ENCODE results near the gene PHC1. TPM values are rescaled to one million over a fixed set of nuclear protein-coding genes. Genes with fewer than 3 reads are reported as not detected.

PHC1 gene
- total and polyA plus RNA-seq, 7 donors: 2.1 to 46.8 (median 31.0) TPM

GRCh38 chr12:8946733-8947132, 32.4 kb downstream of the PHC1 start:
- no peak overlapping the region for H3K4me3 ChIP-seq
- no peak for TF ChIP-seq POLR2AphosphoS5 (IDR thresholded peaks at IDR 0.05)
- TF ChIP-seq POLR2A (IDR thresholded peaks at IDR 0.05): no peak
- no peak for TF ChIP-seq EP300 (IDR thresholded peaks at IDR 0.05)
- TF ChIP-seq, protein P1, sequence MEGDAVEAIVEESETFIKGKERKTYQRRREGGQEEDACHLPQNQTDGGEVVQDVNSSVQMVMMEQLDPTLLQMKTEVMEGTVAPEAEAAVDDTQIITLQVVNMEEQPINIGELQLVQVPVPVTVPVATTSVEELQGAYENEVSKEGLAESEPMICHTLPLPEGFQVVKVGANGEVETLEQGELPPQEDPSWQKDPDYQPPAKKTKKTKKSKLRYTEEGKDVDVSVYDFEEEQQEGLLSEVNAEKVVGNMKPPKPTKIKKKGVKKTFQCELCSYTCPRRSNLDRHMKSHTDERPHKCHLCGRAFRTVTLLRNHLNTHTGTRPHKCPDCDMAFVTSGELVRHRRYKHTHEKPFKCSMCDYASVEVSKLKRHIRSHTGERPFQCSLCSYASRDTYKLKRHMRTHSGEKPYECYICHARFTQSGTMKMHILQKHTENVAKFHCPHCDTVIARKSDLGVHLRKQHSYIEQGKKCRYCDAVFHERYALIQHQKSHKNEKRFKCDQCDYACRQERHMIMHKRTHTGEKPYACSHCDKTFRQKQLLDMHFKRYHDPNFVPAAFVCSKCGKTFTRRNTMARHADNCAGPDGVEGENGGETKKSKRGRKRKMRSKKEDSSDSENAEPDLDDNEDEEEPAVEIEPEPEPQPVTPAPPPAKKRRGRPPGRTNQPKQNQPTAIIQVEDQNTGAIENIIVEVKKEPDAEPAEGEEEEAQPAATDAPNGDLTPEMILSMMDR (IDR thresholded peaks at IDR 0.05): no peak
- peaks cover 0 to 31% (median 21%) of the 10 kb centered on the region in 4 donors for H3K4me1 ChIP-seq
- DNase-seq: no peak
- H3K27ac ChIP-seq: no peak overlapping the region
- intact Hi-C loops (cut with DNase I): no loop called here
- no peaks in the 10 kb centered on the region for H3K27me3 ChIP-seq
- no peaks in the 10 kb centered on the region for H3K9me3 ChIP-seq
- peaks cover 11 to 50% (median 25%) of the 10 kb centered on the region in 4 donors for H3K36me3 ChIP-seq
- WGBS, 2 donors: 77 to 81% methylated on average over 1 of the region's 1 CpG

DNA sequence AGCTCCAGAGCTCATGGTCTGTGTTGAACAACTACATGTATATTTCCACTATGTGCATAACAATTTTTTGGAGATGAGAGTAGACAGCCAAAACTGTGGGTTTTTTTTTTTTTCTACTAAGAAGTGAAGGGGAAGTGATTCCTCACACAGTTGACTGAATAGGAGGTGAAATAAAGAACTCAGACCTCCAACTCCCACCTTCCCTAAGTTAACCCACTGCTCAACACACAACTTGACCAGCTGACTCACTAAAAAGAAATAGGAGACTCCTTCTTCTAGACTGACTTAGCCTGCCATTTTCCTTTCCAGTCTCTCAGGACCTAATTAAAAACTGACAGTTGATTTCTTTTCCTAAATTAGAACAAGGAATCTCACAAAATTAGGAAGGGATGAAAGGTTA, 33.4 kb downstream of the PHC1 start:
- intact Hi-C loops (cut with DNase I): no loop called here
- peaks cover 11 to 40% (median 17%) of the 10 kb centered on the region in 4 donors for H3K36me3 ChIP-seq
- DNase-seq: no peak
- no peaks in the 10 kb centered on the region for H3K9me3 ChIP-seq
- no peak overlapping the region for H3K27ac ChIP-seq
- no peak overlapping the region for H3K4me3 ChIP-seq
- peaks cover 0 to 31% (median 21%) of the 10 kb centered on the region in 4 donors for H3K4me1 ChIP-seq
- TF ChIP-seq, protein P1 (IDR thresholded peaks at IDR 0.05): no peak
- H3K27me3 ChIP-seq: no peaks in the 10 kb centered on the region

- no peaks in the 10 kb centered on the region for H3K9me3 ChIP-seq
- intact Hi-C loops (cut with DNase I): no loop called here
- TF ChIP-seq EP300 (IDR thresholded peaks at IDR 0.05) (no peak), POLR2AphosphoS5 (IDR thresholded peaks at IDR 0.05) (no peak), POLR2A (IDR thresholded peaks at IDR 0.05) (no peak)
- TF ChIP-seq, protein P1 (IDR thresholded peaks at IDR 0.05): no peak
- H3K27ac ChIP-seq: peak overlapping the region; percentile 94 to 99 (median 96)
- peak overlapping the region; percentile 67 to 90 (median 82) for H3K4me3 ChIP-seq
- peaks cover 0 to 31% (median 21%) of the 10 kb centered on the region in 4 donors for H3K4me1 ChIP-seq
- DNase-seq: no peak
- H3K36me3 ChIP-seq: peaks cover under 1 to 29% (median 8%) of the 10 kb centered on the region in 4 donors
- 0 to 1% methylated on average over 15 of the region's 15 CpGs for WGBS, 2 donors
- no peaks in the 10 kb centered on the region for H3K27me3 ChIP-seq
These were observed 34.5 kb downstream of the PHC1 start for GRCh38 chr12:8948701-8949341.

GRCh38 chr12:8949342-8950220, 35.3 kb downstream of the PHC1 start, which contains the start of gene M6PR:
M6PR (minus strand) TSS chr12:8949645; CDS start chr12:8946404, 3,241 bp downstream.
- 0% methylated on average over 66 of the region's 66 CpGs for WGBS, 2 donors
- no peaks in the 10 kb centered on the region for H3K27me3 ChIP-seq
- intact Hi-C loops (cut with DNase I): loop anchor here (2.0 to 10.0 kb wide), 3 partner anchors 35 to 705 kb away; partner anchors contain the start of gene PHC1
- H3K4me1 ChIP-seq: peaks cover 0 to 31% (median 21%) of the 10 kb centered on the region in 4 donors
- peak within 1 kb of the TSS; percentile 94 to 99 (median 96) for H3K27ac ChIP-seq
- peak within 1 kb of the TSS; percentile 67 to 90 (median 82) for H3K4me3 ChIP-seq
- TF ChIP-seq EP300 (IDR thresholded peaks at IDR 0.05) (no peak), POLR2AphosphoS5 (IDR thresholded peaks at IDR 0.05) (peak; percentile 85 to 94 (median 90)), POLR2A (IDR thresholded peaks at IDR 0.05) (peak; percentile 66 to 78)
- TF ChIP-seq, protein P1 (IDR thresholded peaks at IDR 0.05): peak; percentile 7 to 43 (median 27)
- peaks cover 0 to 21% (median 5%) of the 10 kb centered on the region in 4 donors for H3K36me3 ChIP-seq
- DNase-seq: peak; percentile 97
- no peaks in the 10 kb centered on the region for H3K9me3 ChIP-seq

All from sigmoid colon (tissue), 7 donors.